Activated naive CD4-positive, alpha-beta T cell treated with Interleukin-2 at 50 U/mL for 16 hours (primary cell): ENCODE measurements around the gene RPL4.
A peak's percentile ranks its signal among the peaks of the same experiment; 100 is the strongest.
"Not testable (repeated sequence)": the region's sequence is repeated elsewhere in the genome, so short reads cannot be mapped to it uniquely, and the experiment has no call there.

Source experiments
- DNase-seq: peaks from one replicate; pipeline ENCODE4 v3.0.0-alpha.2; 2020

The RPL4 gene

GRCh38 chr15:66504563-66505429 lies at the start of gene RPL4, which contains the start of gene ZWILCH:
RPL4 (minus strand) TSS chr15:66504855; CDS start chr15:66504790, 65 bp downstream.
ZWILCH (plus strand) TSS chr15:66505326; CDS start chr15:66505339, 13 bp downstream.
- peak; percentile 84 for DNase-seq

- no peak for DNase-seq
These were observed 40.6 kb upstream of the RPL4 start for GRCh38 chr15:66545255-66545654.

GRCh38 chr15:66542896-66543295 lies 38.2 kb upstream of the RPL4 start:
- no peak for DNase-seq

- no peak for DNase-seq
These were observed 30.4 kb upstream of the RPL4 start for GRCh38 chr15:66535056-66535455.

GRCh38 chr15:66524838-66525237 lies 20.2 kb upstream of the RPL4 start:
- no peak for DNase-seq

- no peak for DNase-seq
These were observed 19.3 kb upstream of the RPL4 start for GRCh38 chr15:66523926-66524325.

- no peak for DNase-seq
These were observed 11.3 kb upstream of the RPL4 start for GRCh38 chr15:66515901-66516322.

GRCh38 chr15:66514586-66514985 lies 9.9 kb upstream of the RPL4 start:
- DNase-seq = no peak

GRCh38 chr15:66508293-66508883 lies 3.7 kb upstream of the RPL4 start:
- DNase-seq = no peak

GRCh38 chr15:66505818-66506217 lies 1.2 kb upstream of the RPL4 start:
- DNase-seq = no peak

- DNase-seq = no peak
These were observed 766 bp upstream of the RPL4 start for GRCh38 chr15:66505430-66505811.

GRCh38 chr15:66503780-66504562 lies 684 bp downstream of the RPL4 start:
- no peak for DNase-seq

GRCh38 chr15:66503041-66503648 lies 1.5 kb downstream of the RPL4 start:
- not testable (repeated sequence) for DNase-seq

- DNase-seq = no peak
These were observed 2.2 kb downstream of the RPL4 start for GRCh38 chr15:66502491-66502890.

- not testable (repeated sequence) for DNase-seq
These were observed 4.3 kb downstream of the RPL4 start for GRCh38 chr15:66500346-66500745.

- no peak for DNase-seq
These were observed 5.9 kb downstream of the RPL4 start for GRCh38 chr15:66498501-66499386.

GRCh38 chr15:66497502-66498455 lies 6.9 kb downstream of the RPL4 start, which contains the start of gene SNAPC5:
SNAPC5 (minus strand) TSS chr15:66497762; CDS start chr15:66497731, 31 bp downstream.
- DNase-seq = peak; percentile 98

GRCh38 chr15:66496951-66497501 lies 7.6 kb downstream of the RPL4 start:
- no peak for DNase-seq

- no peak for DNase-seq
These were observed 10.4 kb downstream of the RPL4 start for GRCh38 chr15:66494262-66494661.

- no peak for DNase-seq
These were observed 12.8 kb downstream of the RPL4 start for GRCh38 chr15:66491846-66492245.
